ENCODE measurements around the gene KCNJ16.

GRCh38 chr17:70157151-70157550 is 82.1 kb downstream of the KCNJ16 start:
- no peak for TF ChIP-seq CTCF (IDR thresholded peaks at IDR 0.05; ENCODE audit: low read depth, low read length, poor library complexity, severe bottlenecking)
- no peak for TF ChIP-seq EZH2phosphoT487 (IDR thresholded peaks at IDR 0.05; ENCODE audit: borderline replicate concordance, low read length)
